Endodermal cell (in vitro differentiated cells): ENCODE measurements around the gene ABCE1. TPM values are rescaled to one million over a fixed set of nuclear protein-coding genes. Genes with fewer than 3 reads are reported as not detected.

ENCODE experiments used
- DNase-seq: peaks from one replicate; pipeline ENCODE4 v3.0.0-alpha.2; 2017
- H3K27ac ChIP-seq: 2 replicates; pipeline ENCODE4 v1.5.1; 2013; ENCODE audit warnings: mild to moderate bottlenecking, low read depth, low read length, moderate library complexity
- H3K27me3 ChIP-seq: 2 replicates; pipeline ENCODE4 v1.6.1; 2013; ENCODE audit warnings: mild to moderate bottlenecking, low read length, moderate library complexity; ENCODE audit not compliant: insufficient read depth, control insufficient read depth, poor library complexity, severe bottlenecking
- H3K36me3 ChIP-seq: 2 replicates; pipeline ENCODE4 v1.7.0; 2013; ENCODE audit warnings: mild to moderate bottlenecking, low read length, moderate library complexity; ENCODE audit not compliant: control insufficient read depth, insufficient read depth
- H3K4me1 ChIP-seq: one replicate; pipeline ENCODE4 v1.7.0; 2013; ENCODE audit warnings: low read length; ENCODE audit not compliant: control insufficient read depth, insufficient read depth
- H3K4me3 ChIP-seq: 2 replicates; pipeline ENCODE4 v1.5.1; 2013; ENCODE audit warnings: mild to moderate bottlenecking, low read length, moderate library complexity
- H3K9ac ChIP-seq: 2 replicates; pipeline ENCODE4 v1.6.1; 2013; ENCODE audit warnings: mild to moderate bottlenecking, low read length, moderate library complexity; ENCODE audit not compliant: poor library complexity, severe bottlenecking; ENCODE audit errors: extremely low read depth
- H3K9me3 ChIP-seq: 2 replicates; pipeline ENCODE4 v1.6.1; 2013; ENCODE audit warnings: mild to moderate bottlenecking, low read length, moderate library complexity; ENCODE audit not compliant: control insufficient read depth
- H3K27ac Mint-ChIP-seq: 2 replicates; pipeline ENCODE4 v1.8.0; 2020; ENCODE audit warnings: mixed read lengths
- H3K27me3 Mint-ChIP-seq: 2 replicates; pipeline ENCODE4 v1.8.0; 2021; ENCODE audit warnings: mild to moderate bottlenecking, mixed read lengths; ENCODE audit not compliant: insufficient read depth
- H3K36me3 Mint-ChIP-seq: 2 replicates; pipeline ENCODE4 v1.8.0; 2020; ENCODE audit warnings: low read depth, mixed read lengths
- H3K4me1 Mint-ChIP-seq: 2 replicates; pipeline ENCODE4 v1.8.0; 2020; ENCODE audit warnings: mixed read lengths
- H3K4me3 Mint-ChIP-seq: 2 replicates; pipeline ENCODE4 v1.8.0; 2020; ENCODE audit warnings: mild to moderate bottlenecking, moderate library complexity, mixed read lengths
- H3K9me3 Mint-ChIP-seq: 2 replicates; pipeline ENCODE4 v1.8.0; 2020; ENCODE audit warnings: mild to moderate bottlenecking, mixed read lengths
- CTCF ChIP-seq: fragments of 200-600 bp; sonication (generic); conservative IDR thresholded peaks from 2 replicates; pipeline ENCODE4 v1.5.0; 2021; ENCODE audit warnings: antibody characterized with exemption, mild to moderate bottlenecking
- WGBS, 2 experiments: methylation state at CpG; one replicate each; pipeline versions ENCODE4 v1.1.5 to v1.1.7; 2013; ENCODE audit warnings: missing lambda C conversion rate in 2 of 2, mixed read lengths in 1 of 2; ENCODE audit not compliant: insufficient coverage in 1 of 2, insufficient read length in 1 of 2; 5-methylcytosine and 5-hydroxymethylcytosine counted together
- total RNA-seq, 2 donors: library from RNA; stranded (reverse); fragmentation: NEBNext Ultra II Directional in 1 of 2; extraction: Animal tissue kit (Norgen Biotek cat#: 25700) in 1 of 2; gene quantifications; 2 replicates in 1 of 2; 3 replicates in 1 of 2; pipeline ENCODE4 v1.2.1, GENCODE V29; 2021

ABCE1 gene
- total RNA-seq, 2 donors from 2014 or later: 67.2 to 80.7 TPM

- Mint-ChIP-seq H3K4me3 (no peak overlapping the region), H3K9me3 (no peaks in the 10 kb centered on the region), H3K36me3 (peaks cover 11% of the 10 kb centered on the region), H3K27ac (no peak overlapping the region), H3K27me3 (no peaks in the 10 kb centered on the region), H3K4me1 (peaks cover 9% of the 10 kb centered on the region)
- Histone ChIP-seq H3K27ac (no peak overlapping the region), H3K4me3 (no peak overlapping the region), H3K27me3 (no peaks in the 10 kb centered on the region), H3K36me3 (peaks cover 4% of the 10 kb centered on the region), H3K9me3 (no peaks in the 10 kb centered on the region), H3K4me1 (peaks cover 3% of the 10 kb centered on the region), H3K9ac (no peak overlapping the region)
- WGBS, 2 experiments: 92 to 94% methylated on average over 3 to 4 of the region's 5 CpGs
- no peak for TF ChIP-seq CTCF
- DNase-seq: no peak
Measured at GRCh38 chr4:145055533-145056257, 42.4 kb upstream of the ABCE1 start.

GRCh38 chr4:145056325-145057130, 41.6 kb upstream of the ABCE1 start:
- H3K36me3 ChIP-seq: no peaks in the 10 kb centered on the region
- Mint-ChIP-seq H3K27me3 (no peaks in the 10 kb centered on the region), H3K4me1 (peaks cover 9% of the 10 kb centered on the region), H3K4me3 (no peak overlapping the region), H3K27ac (no peak overlapping the region), H3K9me3 (no peaks in the 10 kb centered on the region), H3K36me3 (peaks cover 5% of the 10 kb centered on the region)
- no peak for TF ChIP-seq CTCF
- H3K4me1 ChIP-seq: peaks cover 3% of the 10 kb centered on the region
- H3K9me3 ChIP-seq: no peaks in the 10 kb centered on the region
- no peak for DNase-seq
- H3K27ac ChIP-seq: no peak overlapping the region
- no peak overlapping the region for H3K4me3 ChIP-seq
- WGBS, 2 experiments: 91 to 96% methylated on average over 3 to 5 of the region's 6 CpGs
- H3K27me3 ChIP-seq: no peaks in the 10 kb centered on the region
- no peak overlapping the region for H3K9ac ChIP-seq

GRCh38 chr4:145058256-145058655, 39.9 kb upstream of the ABCE1 start:
- Histone ChIP-seq H3K36me3 (peaks cover 7% of the 10 kb centered on the region), H3K4me1 (peaks cover 3% of the 10 kb centered on the region), H3K27me3 (no peaks in the 10 kb centered on the region), H3K4me3 (no peak overlapping the region), H3K9ac (no peak overlapping the region), H3K27ac (no peak overlapping the region), H3K9me3 (peaks cover 5% of the 10 kb centered on the region)
- Mint-ChIP-seq H3K27ac (no peak overlapping the region), H3K9me3 (no peaks in the 10 kb centered on the region), H3K27me3 (no peaks in the 10 kb centered on the region), H3K4me3 (no peak overlapping the region), H3K4me1 (peaks cover 9% of the 10 kb centered on the region), H3K36me3 (peaks cover 10% of the 10 kb centered on the region)
- DNase-seq: no peak
- TF ChIP-seq CTCF: no peak
